Measurements from ENCODE around the gene TACC2. TPM values are rescaled to one million over a fixed set of nuclear protein-coding genes. Genes with fewer than 3 reads are reported as not detected.

Gene TACC2
- total and polyA plus RNA-seq, 9 of the 15 experiments (the other 6 are each of a cell fraction or from before 2014, with no cell fraction given): under 0.01 to 0.35 (median 0.03) TPM; not detected in 6

DNA sequence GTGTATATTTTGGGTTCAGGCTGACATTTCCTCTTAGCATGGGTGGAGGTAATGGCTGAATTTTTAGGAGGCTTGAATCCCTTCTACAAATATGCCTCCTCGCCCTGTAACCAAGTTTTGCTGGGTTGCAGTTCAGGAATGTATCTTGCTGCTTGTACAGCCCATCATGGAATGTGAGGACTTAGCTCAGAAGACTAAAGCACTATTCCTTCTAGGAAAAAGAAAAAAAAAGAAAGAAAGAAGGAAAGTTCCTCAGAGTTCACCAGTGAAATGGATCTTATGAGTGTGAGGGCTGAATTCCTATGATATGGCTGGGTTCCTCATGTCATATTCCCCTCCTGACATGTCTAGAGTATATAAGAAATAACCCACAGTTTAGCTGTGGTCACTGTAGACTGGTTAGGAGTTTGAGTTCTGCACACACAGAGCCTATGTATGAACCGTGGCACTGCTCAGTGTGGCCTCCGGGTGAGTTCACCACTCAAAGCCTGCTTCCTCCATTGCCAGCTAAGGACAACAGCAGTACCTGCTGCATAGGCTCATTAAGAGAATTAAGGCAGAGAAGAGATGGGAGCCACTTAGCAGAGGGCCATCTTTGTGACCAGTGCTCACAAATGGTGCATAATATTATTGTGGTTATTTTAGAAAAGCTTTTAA, 114.0 kb downstream of the TACC2 start:
- Histone ChIP-seq H2AFZ (ENCODE audit: low read depth, low read length) (no peak overlapping the region), H3K9me3 (replicated peaks; ENCODE audit: control insufficient read depth, insufficient read depth, low read depth, low read length) (no peaks in the 10 kb centered on the region), H3K9me1 (ENCODE audit: control insufficient read depth, insufficient read depth, low read length) (no peaks in the 10 kb centered on the region), H3K27ac (ENCODE audit: extremely low read depth, low read depth, low read length) (no peak overlapping the region), H4K20me1 (replicated peaks; ENCODE audit: control insufficient read depth, insufficient read depth, low read length) (no peaks in the 10 kb centered on the region), H3K79me2 (ENCODE audit: control insufficient read depth, insufficient read depth, low read length) (no peaks in the 10 kb centered on the region), H3K4me2 (ENCODE audit: insufficient read depth, low read length) (no peak overlapping the region), H3K27me3 (ENCODE audit: control insufficient read depth in 2 of 2, insufficient read depth in 2 of 2, low read length in 2 of 2) (peaks cover 0 to 13% of the 10 kb centered on the region in 2 experiments; a peak in 2 of 5 replicates), H3K9ac (ENCODE audit: insufficient read depth in 1 of 2, low read depth in 2 of 2, low read length in 2 of 2) (no peak overlapping the region), H3K4me1 (replicated peaks in 1 of 2; ENCODE audit: control insufficient read depth in 2 of 2, insufficient read depth in 2 of 2, low read length in 2 of 2) (no peaks in the 10 kb centered on the region), H3K4me3 (no peak overlapping the region), H3K36me3 (ENCODE audit: control insufficient read depth, insufficient read depth, low read length) (no peaks in the 10 kb centered on the region)
- no peak for DNase-seq (ENCODE audit: extremely low read depth in 1 of 4, low spot score in 3 of 4)
- ATAC-seq: no peak
- ChIA-PET POLR2A (no interaction called here), CTCF (ENCODE audit: low intra/inter-chr PET ratio) (no interaction called here)
- WGBS (ENCODE audit: insufficient coverage, low coverage, missing lambda C conversion rate): 3% methylated on average over 3 of the region's 3 CpGs
- intact Hi-C loops (cut with micrococcal nuclease) (no loop called here), in situ Hi-C loops (cut with MboI) (no loop called here)
- TF ChIP-seq ZNF184 (CRISPR knock-in tag; IDR thresholded peaks at IDR 0.05) (no peak), RBM39 (optimal IDR thresholded peaks at IDR 0.05; ENCODE audit: low read depth, low read length) (no peak), PHF20 (IDR thresholded peaks at IDR 0.05; ENCODE audit: partially characterized antibody) (no peak), ADNP (tag; IDR thresholded peaks at IDR 0.05) (no peak), ZNF3 (CRISPR knock-in tag; IDR thresholded peaks at IDR 0.05) (no peak), ZKSCAN3 (CRISPR knock-in tag; IDR thresholded peaks at IDR 0.05) (no peak)
- FAIRE-seq: no peak
- BruUV-seq (replicated peaks): no TSS peak

DNA sequence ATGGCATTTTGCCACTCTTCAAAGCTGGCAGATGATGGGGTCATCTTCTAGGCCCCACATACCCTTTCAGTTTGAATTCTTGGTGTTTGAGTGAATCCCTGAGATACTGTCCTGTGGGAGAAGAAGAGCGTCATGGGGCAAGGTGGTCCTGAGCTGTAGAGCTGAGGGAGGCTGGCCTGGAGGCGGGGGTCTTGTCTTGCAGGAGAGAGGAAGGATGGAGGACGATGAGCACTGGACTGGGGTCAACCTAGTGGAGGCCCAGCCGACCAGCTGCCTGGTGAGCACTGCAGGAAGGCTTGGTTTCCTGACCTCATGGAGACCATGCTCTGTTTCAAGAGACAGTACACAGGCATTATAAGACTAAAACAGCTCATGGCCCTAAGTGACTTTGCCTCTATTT, 114.6 kb downstream of the TACC2 start:
- no peak for ATAC-seq

More for the DNA sequence above, 114.6 kb downstream of the TACC2 start:
- H3K4me3 ChIP-seq: no peak overlapping the region
- H3K36me3 ChIP-seq (ENCODE audit: control insufficient read depth, insufficient read depth, low read length): no peaks in the 10 kb centered on the region
- no peak overlapping the region for H2AFZ ChIP-seq (ENCODE audit: low read depth, low read length)
- H3K27me3 ChIP-seq (ENCODE audit: control insufficient read depth in 2 of 2, insufficient read depth in 2 of 2, low read length in 2 of 2): peaks cover 0 to 9% of the 10 kb centered on the region in 2 experiments; a peak in 2 of 5 replicates
- TF ChIP-seq, protein P1, sequence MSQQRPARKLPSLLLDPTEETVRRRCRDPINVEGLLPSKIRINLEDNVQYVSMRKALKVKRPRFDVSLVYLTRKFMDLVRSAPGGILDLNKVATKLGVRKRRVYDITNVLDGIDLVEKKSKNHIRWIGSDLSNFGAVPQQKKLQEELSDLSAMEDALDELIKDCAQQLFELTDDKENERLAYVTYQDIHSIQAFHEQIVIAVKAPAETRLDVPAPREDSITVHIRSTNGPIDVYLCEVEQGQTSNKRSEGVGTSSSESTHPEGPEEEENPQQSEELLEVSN (IDR thresholded peaks at IDR 0.05; ENCODE audit: borderline replicate concordance in 1 of 2, extremely low read depth in 1 of 2, insufficient read depth in 1 of 2, insufficient read length in 1 of 2, low read depth in 1 of 2, low read length in 1 of 2, poor library complexity in 1 of 2, severe bottlenecking in 1 of 2): no peak
- TF ChIP-seq FOXA1 (IDR thresholded peaks at IDR 0.05; ENCODE audit: borderline replicate concordance) (no peak), EGR1 (conservative IDR thresholded peaks at IDR 0.05) (no peak), PRPF4 (IDR thresholded peaks at IDR 0.05; ENCODE audit: insufficient read depth, low read depth, low read length, poor library complexity, severe bottlenecking) (no peak)
- TF ChIP-seq, protein P2, sequence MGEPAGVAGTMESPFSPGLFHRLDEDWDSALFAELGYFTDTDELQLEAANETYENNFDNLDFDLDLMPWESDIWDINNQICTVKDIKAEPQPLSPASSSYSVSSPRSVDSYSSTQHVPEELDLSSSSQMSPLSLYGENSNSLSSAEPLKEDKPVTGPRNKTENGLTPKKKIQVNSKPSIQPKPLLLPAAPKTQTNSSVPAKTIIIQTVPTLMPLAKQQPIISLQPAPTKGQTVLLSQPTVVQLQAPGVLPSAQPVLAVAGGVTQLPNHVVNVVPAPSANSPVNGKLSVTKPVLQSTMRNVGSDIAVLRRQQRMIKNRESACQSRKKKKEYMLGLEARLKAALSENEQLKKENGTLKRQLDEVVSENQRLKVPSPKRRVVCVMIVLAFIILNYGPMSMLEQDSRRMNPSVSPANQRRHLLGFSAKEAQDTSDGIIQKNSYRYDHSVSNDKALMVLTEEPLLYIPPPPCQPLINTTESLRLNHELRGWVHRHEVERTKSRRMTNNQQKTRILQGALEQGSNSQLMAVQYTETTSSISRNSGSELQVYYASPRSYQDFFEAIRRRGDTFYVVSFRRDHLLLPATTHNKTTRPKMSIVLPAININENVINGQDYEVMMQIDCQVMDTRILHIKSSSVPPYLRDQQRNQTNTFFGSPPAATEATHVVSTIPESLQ (CRISPR knock-in tag; IDR thresholded peaks at IDR 0.05): no peak
- no peaks in the 10 kb centered on the region for H4K20me1 ChIP-seq (replicated peaks; ENCODE audit: control insufficient read depth, insufficient read depth, low read length)
- CTCF ChIA-PET (ENCODE audit: low intra/inter-chr PET ratio): no interaction called here
- no peak overlapping the region for H3K4me2 ChIP-seq (ENCODE audit: insufficient read depth, low read length)
- no peak for DNase-seq (ENCODE audit: extremely low read depth in 1 of 4, low spot score in 3 of 4)
- FAIRE-seq: no peak
- H3K27ac ChIP-seq (ENCODE audit: extremely low read depth, low read depth, low read length): no peak overlapping the region
- H3K9me1 ChIP-seq (ENCODE audit: control insufficient read depth, insufficient read depth, low read length): no peaks in the 10 kb centered on the region
- intact Hi-C loops (cut with micrococcal nuclease): no loop called here
- POLR2A ChIA-PET: no interaction called here
- H3K79me2 ChIP-seq (ENCODE audit: control insufficient read depth, insufficient read depth, low read length): no peaks in the 10 kb centered on the region
- no TSS peak for BruUV-seq (replicated peaks)
- no peak overlapping the region for H3K9ac ChIP-seq (ENCODE audit: insufficient read depth in 1 of 2, low read depth in 2 of 2, low read length in 2 of 2)
- 0% methylated on average over 1 of the region's 4 CpGs for WGBS (ENCODE audit: insufficient coverage, low coverage, missing lambda C conversion rate)
- in situ Hi-C loops (cut with MboI): no loop called here
- H3K4me1 ChIP-seq (replicated peaks in 1 of 2; ENCODE audit: control insufficient read depth in 2 of 2, insufficient read depth in 2 of 2, low read length in 2 of 2): no peaks in the 10 kb centered on the region
- H3K9me3 ChIP-seq (replicated peaks; ENCODE audit: control insufficient read depth, insufficient read depth, low read depth, low read length): no peaks in the 10 kb centered on the region
